Endothelial cell of umbilical vein (primary cell): ENCODE data around the gene SP2. TPM values are rescaled to one million over a fixed set of nuclear protein-coding genes. Genes with fewer than 3 reads are reported as not detected.

Experiments used
- BruUV-seq: library from RNA; stranded (reverse); fragments of 400-500 nt; replicated peaks from 2 replicates; lab custom pipeline; 2021; lab: Mats Ljungman, UMichigan
- CTCF ChIA-PET: fragments of 300-600, 350-600 bp; sonication (Branson Sonifier 250); formaldehyde crosslinking; loops from one replicate; lab custom pipeline; 2021; ENCODE audit warnings: antibody characterized with exemption, inconsistent platforms; lab: Charles Lee
- POLR2A ChIA-PET: fragments of 300-600, 350-600 bp; sonication (Branson Sonifier 250); formaldehyde crosslinking; loops from one replicate; lab custom pipeline; 2021; ENCODE audit warnings: antibody characterized with exemption, inconsistent platforms; lab: Charles Lee
- DNase-seq: peaks from one replicate; pipeline ENCODE4 v3.0.0-alpha.2; 2011; ENCODE audit warnings: low read depth, low spot score
- FAIRE-seq: peaks from 2 replicates; lab custom pipeline; 2011; peaks lifted over from hg19 to GRCh38; lab: Jason Lieb, UNC
- H2AFZ ChIP-seq: 2 replicates; pipeline ENCODE4 v1.6.0; 2012; ENCODE audit warnings: low read depth, low read length, control low read depth, inconsistent platforms
- H3K27ac ChIP-seq: 2 replicates; pipeline ENCODE4 v1.5.1; 2011; ENCODE audit warnings: low read depth, mild to moderate bottlenecking, control low read depth, low read length, moderate library complexity; ENCODE audit not compliant: insufficient read depth
- H3K27me3 ChIP-seq, 2 experiments: 2 replicates each; pipeline versions ENCODE4 v1.6.0 to v1.6.1; 2011; ENCODE audit warnings: low read length in 2 of 2, mixed read lengths in 1 of 2; ENCODE audit not compliant: control insufficient read depth in 2 of 2, insufficient read depth in 2 of 2
- H3K36me3 ChIP-seq, 2 experiments: 2 replicates in 1 of 2; 3 replicates in 1 of 2; pipeline ENCODE4 v1.5.1; 2011; ENCODE audit warnings: low read length in 2 of 2, mild to moderate bottlenecking in 1 of 2, moderate library complexity in 1 of 2; ENCODE audit not compliant: control insufficient read depth in 2 of 2, insufficient read depth in 2 of 2; ENCODE audit errors: extremely low read depth in 1 of 2
- H3K4me1 ChIP-seq: 3 replicates; pipeline ENCODE4 v1.5.1; 2011; ENCODE audit warnings: mild to moderate bottlenecking, low read length; ENCODE audit not compliant: control insufficient read depth, insufficient read depth; ENCODE audit errors: extremely low read depth
- H3K4me2 ChIP-seq: 2 replicates; pipeline ENCODE4 v1.6.1; 2011; ENCODE audit warnings: low read length, control low read depth, mixed read lengths; ENCODE audit not compliant: insufficient read depth
- H3K4me3 ChIP-seq, 3 experiments: fragments of 200-600 bp in 1 of 3; sonication (generic), shearing (Covaris generic) in 1 of 3; replicated peaks in 1 of 3; 2 replicates each; pipeline ENCODE4 v1.5.1; 2011 to 2016; ENCODE audit warnings: control low read depth in 3 of 3, low read length in 3 of 3, mild to moderate bottlenecking in 2 of 3, inconsistent platforms in 1 of 3, low read depth in 1 of 3, moderate library complexity in 1 of 3; ENCODE audit not compliant: insufficient read depth in 1 of 3
- H3K79me2 ChIP-seq: 2 replicates; pipeline ENCODE4 v1.6.0; 2012; ENCODE audit warnings: low read length, inconsistent platforms; ENCODE audit not compliant: control insufficient read depth, insufficient read depth
- H3K9ac ChIP-seq: replicated peaks from 2 replicates; pipeline ENCODE3; 2011; ENCODE audit warnings: low read length, control low read depth; ENCODE audit not compliant: insufficient read depth; ENCODE audit errors: extremely low read depth
- H3K9me1 ChIP-seq: replicated peaks from 3 replicates; pipeline ENCODE4 v1.6.0; 2011; ENCODE audit warnings: mild to moderate bottlenecking, low read length; ENCODE audit not compliant: control insufficient read depth, insufficient read depth; ENCODE audit errors: extremely low read depth
- H3K9me3 ChIP-seq: replicated peaks from 2 replicates; pipeline ENCODE4 v1.5.1; 2012; ENCODE audit warnings: low read length, inconsistent platforms; ENCODE audit not compliant: control insufficient read depth, insufficient read depth
- H4K20me1 ChIP-seq: replicated peaks from 2 replicates; pipeline ENCODE3; 2011; ENCODE audit warnings: mild to moderate bottlenecking, low read length; ENCODE audit not compliant: control insufficient read depth, insufficient read depth; ENCODE audit errors: extremely low read depth
- EZH2 ChIP-seq: IDR thresholded peaks from 2 replicates; pipeline ENCODE4 v1.6.1; 2012; ENCODE audit warnings: borderline replicate concordance, low read depth, mild to moderate bottlenecking, moderate library complexity, low read length, inconsistent platforms; ENCODE audit not compliant: severe bottlenecking
- FOS ChIP-seq: IDR thresholded peaks from 2 replicates; pipeline ENCODE4 v1.6.1; 2011; ENCODE audit warnings: mild to moderate bottlenecking, low read length, moderate library complexity, borderline replicate concordance; ENCODE audit not compliant: insufficient read depth
- GATA2 ChIP-seq: IDR thresholded peaks from 2 replicates; pipeline ENCODE4 v1.7.0; 2011; ENCODE audit warnings: low read depth, mild to moderate bottlenecking, moderate library complexity, mixed read lengths, low read length; ENCODE audit not compliant: insufficient read length, insufficient read depth
- JUN ChIP-seq: IDR thresholded peaks from 2 replicates; pipeline ENCODE4 v1.6.1; 2011; ENCODE audit warnings: borderline replicate concordance, low read depth; ENCODE audit not compliant: insufficient read length, insufficient read depth
- MYC ChIP-seq: IDR thresholded peaks from one replicate; pipeline ENCODE4 v1.6.1; 2011; ENCODE audit warnings: mild to moderate bottlenecking, low read depth, low read length
- POLR2A ChIP-seq: IDR thresholded peaks from 2 replicates; pipeline ENCODE4 v1.6.1; 2012; ENCODE audit warnings: low read depth, mild to moderate bottlenecking, control low read depth, low read length
- POLR2AphosphoS5 ChIP-seq: IDR thresholded peaks from 2 replicates; pipeline ENCODE4 v1.6.1; 2012; ENCODE audit warnings: low read depth, mild to moderate bottlenecking, control low read depth, low read length, moderate library complexity; ENCODE audit not compliant: insufficient read depth
- dilution Hi-C: fragments of 300-500 bp; cut with MboI; formaldehyde crosslinking; loops from one replicate; pipeline ENCODE4 v1.15.0; 2019; ENCODE audit warnings: low sequenced_read_pairs; ENCODE audit not compliant: extremely low pct_ligation_motif_present
- intact Hi-C: fragments of 100-400 bp; cut with micrococcal nuclease; formaldehyde crosslinking; loops from one replicate; pipeline ENCODE4 v1.10.0; 2022
- polyA plus RNA-seq, 4 experiments: library from polyadenylated mRNA; depleted of rRNA in 3 of 4; stranded (reverse) in 3 of 4; unstranded in 1 of 4; fragments of >200 nt; gene quantifications; 2 replicates each; pipeline versions ENCODE4 v1.2.1 to v1.2.3, GENCODE V29; 2011 to 2012; ENCODE audit warnings: missing spikeins in 1 of 4
- total RNA-seq: library from RNA; stranded (reverse); gene quantifications from 2 replicates; pipeline ENCODE4 v1.2.3, GENCODE V29; 2021
- TF ChIP-seq, protein P1 (sequence below): IDR thresholded peaks from 2 replicates; pipeline ENCODE4 v1.6.1; 2011; ENCODE audit not compliant: insufficient read depth, insufficient read length
- TF ChIP-seq, protein P2 (sequence below), 2 donors: IDR thresholded peaks; 1 replicate in 1 of 2; 2 replicates in 1 of 2; pipeline ENCODE4 v1.5.1; 2011; ENCODE audit warnings: low read length in 2 of 2, mild to moderate bottlenecking in 2 of 2, moderate library complexity in 2 of 2, control low read depth in 1 of 2, inconsistent platforms in 1 of 2, low read depth in 1 of 2; ENCODE audit not compliant: insufficient read depth in 1 of 2; ENCODE audit errors: extremely low read depth in 1 of 2

Gene SP2
- total and polyA plus RNA-seq, 2 donors (not counting 3 experiments of a cell fraction or from before 2014, with no cell fraction given) = 11.2 to 18.6 TPM

DNA sequence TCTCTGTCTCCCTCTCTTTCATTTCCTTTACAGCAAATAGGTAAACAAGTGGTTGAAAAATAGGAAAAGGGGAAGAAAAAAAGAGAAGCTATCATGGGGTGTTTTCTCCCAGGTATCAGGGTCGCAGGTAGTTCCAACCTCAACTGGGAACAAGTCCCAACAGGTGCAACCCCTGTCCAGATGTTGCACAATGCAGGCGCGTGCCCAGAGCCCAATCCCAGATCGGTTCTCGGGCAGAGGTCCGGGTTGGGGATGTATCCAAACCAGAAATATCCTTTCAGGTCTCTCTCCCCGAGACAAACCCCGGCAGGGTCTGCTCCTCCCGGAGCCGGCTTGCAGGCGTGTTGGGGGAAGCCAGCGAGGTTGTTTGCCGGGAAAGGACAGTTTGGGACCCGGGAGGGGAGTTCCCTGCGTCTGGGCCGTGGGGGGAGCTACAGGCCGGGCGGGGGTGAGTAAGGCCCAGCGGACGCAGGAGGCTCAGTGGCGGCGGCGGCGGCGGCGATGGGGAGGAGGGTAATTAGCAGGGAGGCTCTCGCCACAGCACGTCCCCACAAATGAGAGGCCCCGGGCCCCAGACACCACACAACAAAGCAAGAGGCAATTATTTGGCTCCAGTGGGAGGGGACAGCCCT, 23.9 kb upstream of the SP2 start:
- Histone ChIP-seq H2AFZ (no peak overlapping the region), H3K4me2 (no peak overlapping the region), H3K9me3 (no peaks in the 10 kb centered on the region), H3K79me2 (no peaks in the 10 kb centered on the region), H3K9ac (no peak overlapping the region), H3K36me3 (no peaks in the 10 kb centered on the region), H3K27me3 (peaks cover 47 to 60% of the 10 kb centered on the region in 2 experiments), H4K20me1 (no peaks in the 10 kb centered on the region), H3K4me1 (no peaks in the 10 kb centered on the region), H3K27ac (no peak overlapping the region), H3K9me1 (no peaks in the 10 kb centered on the region), H3K4me3 (no peak overlapping the region)
- no peak for DNase-seq
- dilution Hi-C loops (no loop called here), intact Hi-C loops (no loop called here)
- no peak for FAIRE-seq
- BruUV-seq = no TSS peak
- CTCF ChIA-PET = interaction anchor here (0.9 to 1.5 kb wide), 4 partner anchors 11 to 29 kb away, joined by 4 read pairs; no protein-coding TSS in a partner anchor
- POLR2A ChIA-PET = no interaction called here
- TF ChIP-seq GATA2 = no peak
- no peak for TF ChIP-seq EZH2
- TF ChIP-seq, protein P1, sequence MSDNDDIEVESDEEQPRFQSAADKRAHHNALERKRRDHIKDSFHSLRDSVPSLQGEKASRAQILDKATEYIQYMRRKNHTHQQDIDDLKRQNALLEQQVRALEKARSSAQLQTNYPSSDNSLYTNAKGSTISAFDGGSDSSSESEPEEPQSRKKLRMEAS = no peak

DNA sequence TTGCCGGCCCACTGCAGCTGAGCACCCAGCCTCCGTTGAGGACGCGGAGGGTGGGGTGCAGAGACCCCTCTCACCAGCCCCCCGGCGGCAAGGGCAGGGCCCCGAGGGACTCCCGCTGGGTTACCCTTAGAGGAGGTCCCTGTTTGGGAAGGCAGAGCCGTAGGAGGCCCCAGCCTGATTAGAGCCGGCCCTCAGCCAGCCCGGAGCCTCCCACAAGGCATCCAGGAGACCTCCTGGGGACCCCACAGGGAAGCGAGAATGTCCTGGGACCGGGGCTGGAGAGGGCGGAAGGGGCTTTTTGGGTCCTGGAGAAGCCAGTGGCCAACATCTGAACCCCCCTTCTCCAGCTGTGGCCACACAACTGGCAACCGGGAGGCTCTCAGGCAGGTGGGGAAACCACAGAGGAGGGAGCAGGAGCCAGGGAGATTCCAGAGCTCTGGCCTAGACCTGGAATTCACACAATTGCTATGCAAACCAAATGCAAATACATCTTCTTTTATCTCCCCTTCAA, 23.3 kb upstream of the SP2 start:
- no peak overlapping the region for H3K9ac ChIP-seq
- no peaks in the 10 kb centered on the region for H3K4me1 ChIP-seq
- no peak overlapping the region for H3K4me3 ChIP-seq
- H3K27me3 ChIP-seq = peaks cover 47 to 60% of the 10 kb centered on the region in 2 experiments
- no peak overlapping the region for H3K4me2 ChIP-seq
- no peak overlapping the region for H3K27ac ChIP-seq
- intact Hi-C loops = no loop called here
- DNase-seq (no peak), FAIRE-seq (no peak)
- TF ChIP-seq EZH2 (no peak), POLR2AphosphoS5 (no peak), JUN (no peak), GATA2 (no peak), POLR2A (no peak), FOS (no peak), MYC (no peak)
- TF ChIP-seq, protein P1 = no peak
- TF ChIP-seq, protein P2, sequence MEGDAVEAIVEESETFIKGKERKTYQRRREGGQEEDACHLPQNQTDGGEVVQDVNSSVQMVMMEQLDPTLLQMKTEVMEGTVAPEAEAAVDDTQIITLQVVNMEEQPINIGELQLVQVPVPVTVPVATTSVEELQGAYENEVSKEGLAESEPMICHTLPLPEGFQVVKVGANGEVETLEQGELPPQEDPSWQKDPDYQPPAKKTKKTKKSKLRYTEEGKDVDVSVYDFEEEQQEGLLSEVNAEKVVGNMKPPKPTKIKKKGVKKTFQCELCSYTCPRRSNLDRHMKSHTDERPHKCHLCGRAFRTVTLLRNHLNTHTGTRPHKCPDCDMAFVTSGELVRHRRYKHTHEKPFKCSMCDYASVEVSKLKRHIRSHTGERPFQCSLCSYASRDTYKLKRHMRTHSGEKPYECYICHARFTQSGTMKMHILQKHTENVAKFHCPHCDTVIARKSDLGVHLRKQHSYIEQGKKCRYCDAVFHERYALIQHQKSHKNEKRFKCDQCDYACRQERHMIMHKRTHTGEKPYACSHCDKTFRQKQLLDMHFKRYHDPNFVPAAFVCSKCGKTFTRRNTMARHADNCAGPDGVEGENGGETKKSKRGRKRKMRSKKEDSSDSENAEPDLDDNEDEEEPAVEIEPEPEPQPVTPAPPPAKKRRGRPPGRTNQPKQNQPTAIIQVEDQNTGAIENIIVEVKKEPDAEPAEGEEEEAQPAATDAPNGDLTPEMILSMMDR (IDR thresholded peaks at IDR 0.05; ENCODE audit: extremely low read depth in 1 of 2, insufficient read depth in 1 of 2, low read depth in 1 of 2, low read length in 2 of 2) = no peak
- no peaks in the 10 kb centered on the region for H3K36me3 ChIP-seq
- CTCF ChIA-PET = interaction anchor here (0.9 to 1.5 kb wide), 3 partner anchors 17 to 30 kb away, joined by 3 to 4 read pairs (median 4); partner anchors contain the start of gene SP6
- no peaks in the 10 kb centered on the region for H3K79me2 ChIP-seq
- no peaks in the 10 kb centered on the region for H3K9me3 ChIP-seq
- H3K9me1 ChIP-seq = no peaks in the 10 kb centered on the region
- dilution Hi-C loops = no loop called here
- POLR2A ChIA-PET = no interaction called here
- no TSS peak for BruUV-seq
- no peak overlapping the region for H2AFZ ChIP-seq
- H4K20me1 ChIP-seq = no peaks in the 10 kb centered on the region
